Measurements from ENCODE around the gene WNK3. TPM values are rescaled to one million over a fixed set of nuclear protein-coding genes. Genes with fewer than 3 reads are reported as not detected.

The WNK3 gene
- polyA plus RNA-seq, 3 donors: not detected

DNA sequence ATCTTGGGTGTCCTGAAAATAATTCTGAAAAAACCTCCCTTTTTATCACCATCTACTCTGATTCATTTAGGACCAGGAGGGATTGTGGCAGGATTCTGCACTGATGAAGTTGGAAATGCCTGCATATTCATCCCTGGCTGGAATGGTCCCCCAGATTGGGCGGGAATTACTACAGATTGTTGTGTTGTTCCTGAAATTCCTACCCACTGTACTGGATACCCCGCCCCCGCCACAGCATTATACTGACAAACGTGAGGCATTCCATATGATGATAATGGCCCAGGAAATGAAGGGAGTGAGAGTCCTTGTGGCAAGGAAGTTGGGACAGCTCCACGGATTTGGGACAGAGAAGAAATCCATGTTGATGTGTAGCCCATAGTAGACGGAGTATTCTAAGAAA is 159.6 kb downstream of the WNK3 start:
- H3K9ac ChIP-seq (ENCODE audit: insufficient read depth, low read length, poor library complexity, severe bottlenecking): no peak overlapping the region
- no peak overlapping the region for H3K4me3 Mint-ChIP-seq
- H3K27me3 Mint-ChIP-seq (ENCODE audit: low read depth in 3 of 3): peaks cover 2 to 11% (median 6%) of the 10 kb centered on the region in 3 donors
- no peak overlapping the region for H3K4me3 ChIP-seq (replicated peaks in 1 of 3; ENCODE audit: low read depth in 2 of 3, low read length in 3 of 3)
- no peaks in the 10 kb centered on the region for H3K79me2 ChIP-seq (ENCODE audit: insufficient read depth, low read length)
- H3K9me3 ChIP-seq (replicated peaks in 1 of 2; ENCODE audit: control insufficient read depth in 1 of 2, insufficient read depth in 1 of 2, low read length in 2 of 2): no peaks in the 10 kb centered on the region
- H3K4me1 ChIP-seq (ENCODE audit: control insufficient read depth in 1 of 2, insufficient read depth in 2 of 2, low read length in 2 of 2): no peaks in the 10 kb centered on the region
- no peaks in the 10 kb centered on the region for H4K20me1 ChIP-seq (ENCODE audit: insufficient read depth, low read length)
- H3K27ac Mint-ChIP-seq: no peak overlapping the region
- no peak overlapping the region for H3K4me2 ChIP-seq (replicated peaks; ENCODE audit: extremely low read depth, low read length, poor library complexity, severe bottlenecking)
- intact Hi-C loops (cut with micrococcal nuclease): no loop called here
- no peaks in the 10 kb centered on the region for H3K36me3 ChIP-seq (replicated peaks in 1 of 2; ENCODE audit: control insufficient read depth in 1 of 2, insufficient read depth in 2 of 2, low read length in 2 of 2)
- H3K36me3 Mint-ChIP-seq: no peaks in the 10 kb centered on the region
- peaks cover 0 to 3% (median 0%) of the 10 kb centered on the region in 7 donors for H3K9me3 Mint-ChIP-seq
- no peak overlapping the region for H3K27ac ChIP-seq (ENCODE audit: low read depth in 1 of 2, low read length in 2 of 2)
- TF ChIP-seq, protein P1, sequence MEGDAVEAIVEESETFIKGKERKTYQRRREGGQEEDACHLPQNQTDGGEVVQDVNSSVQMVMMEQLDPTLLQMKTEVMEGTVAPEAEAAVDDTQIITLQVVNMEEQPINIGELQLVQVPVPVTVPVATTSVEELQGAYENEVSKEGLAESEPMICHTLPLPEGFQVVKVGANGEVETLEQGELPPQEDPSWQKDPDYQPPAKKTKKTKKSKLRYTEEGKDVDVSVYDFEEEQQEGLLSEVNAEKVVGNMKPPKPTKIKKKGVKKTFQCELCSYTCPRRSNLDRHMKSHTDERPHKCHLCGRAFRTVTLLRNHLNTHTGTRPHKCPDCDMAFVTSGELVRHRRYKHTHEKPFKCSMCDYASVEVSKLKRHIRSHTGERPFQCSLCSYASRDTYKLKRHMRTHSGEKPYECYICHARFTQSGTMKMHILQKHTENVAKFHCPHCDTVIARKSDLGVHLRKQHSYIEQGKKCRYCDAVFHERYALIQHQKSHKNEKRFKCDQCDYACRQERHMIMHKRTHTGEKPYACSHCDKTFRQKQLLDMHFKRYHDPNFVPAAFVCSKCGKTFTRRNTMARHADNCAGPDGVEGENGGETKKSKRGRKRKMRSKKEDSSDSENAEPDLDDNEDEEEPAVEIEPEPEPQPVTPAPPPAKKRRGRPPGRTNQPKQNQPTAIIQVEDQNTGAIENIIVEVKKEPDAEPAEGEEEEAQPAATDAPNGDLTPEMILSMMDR (IDR thresholded peaks at IDR 0.05): no peak
- no peak overlapping the region for H2AFZ ChIP-seq (ENCODE audit: insufficient read depth, low read depth, low read length, poor library complexity, severe bottlenecking)
- WGBS (ENCODE audit: insufficient coverage): no CpG with 5 or more reads among the region's 6 CpGs
- H3K4me1 Mint-ChIP-seq: no peaks in the 10 kb centered on the region
- H3K27me3 ChIP-seq (ENCODE audit: control insufficient read depth in 2 of 2, insufficient read depth in 2 of 2, low read length in 2 of 2): peaks cover 4 to 7% of the 10 kb centered on the region in 2 donors
- DNase-seq: no peak

DNA sequence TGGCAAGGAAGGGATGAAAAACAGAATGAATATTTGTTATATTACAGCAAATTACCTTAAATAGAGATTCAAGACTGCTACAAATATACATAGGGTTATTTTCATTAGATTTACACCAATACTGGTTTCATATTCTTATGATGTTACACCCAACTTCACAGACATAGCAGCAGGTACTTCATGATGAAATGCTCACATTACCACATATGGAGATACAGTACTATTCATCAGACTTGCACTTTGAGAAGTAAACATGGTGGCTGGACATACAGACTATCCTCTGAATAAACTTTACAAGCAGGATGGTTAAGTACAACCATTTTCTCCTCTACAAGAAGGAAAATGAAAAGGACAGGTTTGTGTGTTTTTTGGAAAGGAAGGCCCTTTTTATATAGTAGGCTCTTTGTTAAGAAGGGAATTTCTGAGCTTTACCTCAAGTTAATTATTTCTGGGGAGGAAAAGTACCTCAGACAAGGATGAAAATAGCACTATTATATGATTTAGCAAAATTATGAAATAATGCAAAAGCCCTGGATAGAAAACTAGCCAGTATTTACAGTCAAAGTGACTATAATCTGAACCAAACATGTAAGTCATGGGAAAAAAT is 162.8 kb downstream of the WNK3 start:
- peaks cover 2 to 14% (median 11%) of the 10 kb centered on the region in 3 donors for H3K27me3 Mint-ChIP-seq (ENCODE audit: low read depth in 3 of 3)
- DNase-seq: no peak
- H3K9me3 Mint-ChIP-seq: peaks cover 0 to 3% (median 0%) of the 10 kb centered on the region in 7 donors
- Histone ChIP-seq H3K27me3 (ENCODE audit: control insufficient read depth in 2 of 2, insufficient read depth in 2 of 2, low read length in 2 of 2) (peaks cover 4 to 7% of the 10 kb centered on the region in 2 donors), H3K36me3 (replicated peaks in 1 of 2; ENCODE audit: control insufficient read depth in 1 of 2, insufficient read depth in 2 of 2, low read length in 2 of 2) (no peaks in the 10 kb centered on the region), H3K9me3 (replicated peaks in 1 of 2; ENCODE audit: control insufficient read depth in 1 of 2, insufficient read depth in 1 of 2, low read length in 2 of 2) (no peaks in the 10 kb centered on the region), H3K4me3 (replicated peaks in 1 of 3; ENCODE audit: low read depth in 2 of 3, low read length in 3 of 3) (no peak overlapping the region), H3K4me2 (replicated peaks; ENCODE audit: extremely low read depth, low read length, poor library complexity, severe bottlenecking) (no peak overlapping the region), H3K9ac (ENCODE audit: insufficient read depth, low read length, poor library complexity, severe bottlenecking) (no peak overlapping the region), H2AFZ (ENCODE audit: insufficient read depth, low read depth, low read length, poor library complexity, severe bottlenecking) (no peak overlapping the region), H4K20me1 (ENCODE audit: insufficient read depth, low read length) (no peaks in the 10 kb centered on the region), H3K27ac (ENCODE audit: low read depth in 1 of 2, low read length in 2 of 2) (no peak overlapping the region), H3K79me2 (ENCODE audit: insufficient read depth, low read length) (no peaks in the 10 kb centered on the region), H3K4me1 (ENCODE audit: control insufficient read depth in 1 of 2, insufficient read depth in 2 of 2, low read length in 2 of 2) (no peaks in the 10 kb centered on the region)
- H3K4me1 Mint-ChIP-seq: no peaks in the 10 kb centered on the region
- H3K36me3 Mint-ChIP-seq: no peaks in the 10 kb centered on the region
- H3K4me3 Mint-ChIP-seq: no peak overlapping the region
- intact Hi-C loops (cut with micrococcal nuclease): no loop called here
- TF ChIP-seq, protein P1 (IDR thresholded peaks at IDR 0.05): no peak
- no peak overlapping the region for H3K27ac Mint-ChIP-seq

Measured in CD14-positive monocyte (primary cell).